Thyroid gland (tissue), 4 donors: ENCODE data around the gene SGTB.

Experiments
- CTCF ChIP-seq, 6 experiments: fragments of 200-600 bp in 3 of 6; fragments of 450-650 bp in 3 of 6; sonication (generic) in 3 of 6; IDR thresholded peaks; one replicate each; pipeline ENCODE4 v1.5.1; 2016 to 2019; ENCODE audit warnings: antibody characterized with exemption in 6 of 6, mild to moderate bottlenecking in 2 of 6, inconsistent platforms in 1 of 6, moderate library complexity in 1 of 6
- POLR2A ChIP-seq, 2 donors: fragments of 450-650 bp; IDR thresholded peaks; one replicate each; pipeline ENCODE4 v1.6.1; 2017; ENCODE audit warnings: antibody characterized with exemption in 2 of 2, mild to moderate bottlenecking in 2 of 2, moderate library complexity in 1 of 2

GRCh38 chr5:65721720-65722574, at the start of gene SGTB, which contains the start of gene NLN:
- TF ChIP-seq CTCF (IDR thresholded peaks at IDR 0.05) = no peak
- peak; percentile 10 to 74 for TF ChIP-seq POLR2A (IDR thresholded peaks at IDR 0.05)
